ENCODE data around the gene PCDHA7. TPM values are rescaled to one million over a fixed set of nuclear protein-coding genes. Genes with fewer than 3 reads are reported as not detected.
"Not testable (repeated sequence)": the region's sequence is repeated elsewhere in the genome, so short reads cannot be mapped to it uniquely, and the experiment has no call there.

The PCDHA7 gene
- total RNA-seq, 4 donors from 2014 or later, result 1.2 to 2.9 (median 1.7) TPM

- DNase-seq (ENCODE audit: low spot score in 2 of 2), result no peak
- 44 to 58% methylated on average over 29 to 53 of the region's 53 CpGs for WGBS, 2 donors
- no peak overlapping the region for H3K4me3 ChIP-seq
- H3K36me3 ChIP-seq, result no peaks in the 10 kb centered on the region
- peaks cover 0 to 53% (median 4%) of the 10 kb centered on the region in 4 donors for H3K9me3 ChIP-seq
- no peak overlapping the region for H3K27ac ChIP-seq
- H3K27me3 ChIP-seq, result no peaks in the 10 kb centered on the region
- H3K4me1 ChIP-seq, result no peaks in the 10 kb centered on the region
- TF ChIP-seq POLR2A (IDR thresholded peaks at IDR 0.05) (no peak), CTCF (IDR thresholded peaks at IDR 0.05) (no peak), EP300 (IDR thresholded peaks at IDR 0.05) (no peak)
Measured at GRCh38 chr5:140802781-140803271, 31.2 kb upstream of the PCDHA7 start.

GRCh38 chr5:140806834-140807775, 27.0 kb upstream of the PCDHA7 start, which contains the start of gene PCDHA4:
PCDHA4 (plus strand) TSS chr5:140807068.
- TF ChIP-seq EP300 (IDR thresholded peaks at IDR 0.05) (no peak), CTCF (IDR thresholded peaks at IDR 0.05) (peak in 3 of 5 experiments; percentile 20 to 40 (median 37))
- peaks cover 0 to 74% (median 6%) of the 10 kb centered on the region in 4 donors for H3K9me3 ChIP-seq
- 21 to 23% methylated on average over 38 to 40 of the region's 47 CpGs for WGBS, 2 donors
- peak in 1 of 2 donors; percentile 30 for DNase-seq (ENCODE audit: low spot score in 2 of 2)
- H3K4me1 ChIP-seq, result no peaks in the 10 kb centered on the region
- H3K4me3 ChIP-seq, result peak within 1 kb of the TSS; percentile 22 to 51 (median 28)
- H3K36me3 ChIP-seq, result peaks cover 0 to 3% (median 0%) of the 10 kb centered on the region in 3 donors
- H3K27ac ChIP-seq, result peak within 1 kb of the TSS in 2 of 4 donors; percentile 12 to 52
- no peaks in the 10 kb centered on the region for H3K27me3 ChIP-seq

GRCh38 chr5:140808241-140808888, 25.7 kb upstream of the PCDHA7 start:
- H3K27me3 ChIP-seq, result not testable (repeated sequence)

GRCh38 chr5:140808889-140809291, 25.2 kb upstream of the PCDHA7 start:
- WGBS, 2 donors, result 76 to 77% methylated on average over 11 to 39 of the region's 43 CpGs
- no peaks in the 10 kb centered on the region for H3K4me1 ChIP-seq
- no peak overlapping the region for H3K4me3 ChIP-seq
- no peaks in the 10 kb centered on the region for H3K27me3 ChIP-seq
- DNase-seq (ENCODE audit: low spot score in 2 of 2), result no peak
- no peak overlapping the region for H3K27ac ChIP-seq
- TF ChIP-seq POLR2A (IDR thresholded peaks at IDR 0.05), result no peak
- TF ChIP-seq EP300 (IDR thresholded peaks at IDR 0.05), result no peak
- TF ChIP-seq CTCF (IDR thresholded peaks at IDR 0.05), result no peak
- H3K36me3 ChIP-seq, result peaks cover 0 to 3% (median 0%) of the 10 kb centered on the region in 3 donors
- H3K9me3 ChIP-seq, result peaks cover 0 to 62% (median 6%) of the 10 kb centered on the region in 4 donors

More at GRCh38 chr5:140808241-140808888, 25.7 kb upstream of the PCDHA7 start:
- not testable (repeated sequence) for H3K4me1 ChIP-seq; DNase-seq (ENCODE audit: low spot score in 2 of 2); H3K36me3 ChIP-seq; H3K4me3 ChIP-seq; H3K27ac ChIP-seq
- peaks cover 0 to 67% (median 6%) of the 10 kb centered on the region in 4 donors for H3K9me3 ChIP-seq
- WGBS, 2 donors, result 69 to 70% methylated on average over 30 to 61 of the region's 62 CpGs

- Histone ChIP-seq H3K27ac (no peak within 1 kb of the TSS), H3K27me3 (no peaks in the 10 kb centered on the region), H3K36me3 (no peaks in the 10 kb centered on the region), H3K9me3 (peaks cover 0 to 42% (median 4%) of the 10 kb centered on the region in 4 donors), H3K4me3 (peak within 1 kb of the TSS in 1 of 4 donors; percentile 33), H3K4me1 (no peaks in the 10 kb centered on the region)
- 28 to 34% methylated on average over 39 of the region's 39 CpGs for WGBS, 2 donors
- TF ChIP-seq CTCF (IDR thresholded peaks at IDR 0.05) (peak in 2 of 5 experiments; percentile 15 to 26), POLR2A (IDR thresholded peaks at IDR 0.05) (no peak), EP300 (IDR thresholded peaks at IDR 0.05) (no peak)
- DNase-seq (ENCODE audit: low spot score in 2 of 2), result peak in 1 of 2 donors; percentile 19
Measured at GRCh38 chr5:140821375-140822280, 12.4 kb upstream of the PCDHA7 start, which contains the start of gene PCDHA5. PCDHA5 (plus strand) TSS chr5:140821613.
